Nephron (organoid): Measurements from ENCODE around the gene SREK1.

Experiments
- H3K27ac Mint-ChIP-seq, 3 experiments: 2 replicates each; pipeline ENCODE4 v1.8.0; 2020; ENCODE audit warnings: mixed read lengths in 3 of 3, mild to moderate bottlenecking in 2 of 3, moderate library complexity in 1 of 3
- H3K27me3 Mint-ChIP-seq: 2 replicates; pipeline ENCODE4 v1.8.0; 2021; ENCODE audit warnings: low read depth, mild to moderate bottlenecking, moderate library complexity, mixed read lengths
- H3K36me3 Mint-ChIP-seq: 2 replicates; pipeline ENCODE4 v1.8.0; 2020; ENCODE audit warnings: low read depth, mixed read lengths
- H3K4me1 Mint-ChIP-seq: 2 replicates; pipeline ENCODE4 v1.8.0; 2020; ENCODE audit warnings: mixed read lengths
- H3K4me3 Mint-ChIP-seq, 3 experiments: 2 replicates each; pipeline ENCODE4 v1.8.0; 2020; ENCODE audit warnings: mild to moderate bottlenecking in 3 of 3, mixed read lengths in 3 of 3, moderate library complexity in 2 of 3
- H3K9me3 Mint-ChIP-seq: 2 replicates; pipeline ENCODE4 v1.8.0; 2020; ENCODE audit warnings: mixed read lengths
- CTCF ChIP-seq, 3 experiments: fragments of 200-600 bp; sonication (generic); IDR thresholded peaks; one replicate each; pipeline ENCODE4 v1.5.0; 2021; ENCODE audit warnings: antibody characterized with exemption in 3 of 3; ENCODE audit not compliant: unreplicated experiment in 3 of 3

SREK1 gene

GRCh38 chr5:66139318-66139712 lies 4.8 kb upstream of the SREK1 start:
- no peak overlapping the region for H3K27ac Mint-ChIP-seq
- no peaks in the 10 kb centered on the region for H3K27me3 Mint-ChIP-seq
- H3K4me3 Mint-ChIP-seq, result no peak overlapping the region
- peaks cover 5% of the 10 kb centered on the region for H3K4me1 Mint-ChIP-seq
- H3K36me3 Mint-ChIP-seq, result no peaks in the 10 kb centered on the region
- H3K9me3 Mint-ChIP-seq, result no peaks in the 10 kb centered on the region
- no peak for TF ChIP-seq CTCF (IDR thresholded peaks at IDR 0.05; ENCODE audit: unreplicated experiment in 3 of 3)

GRCh38 chr5:66142417-66142816 lies 1.7 kb upstream of the SREK1 start:
- Mint-ChIP-seq H3K9me3 (no peaks in the 10 kb centered on the region), H3K4me3 (peak overlapping the region; percentile 37 to 62 (median 58)), H3K27ac (peak overlapping the region in 2 of 3 experiments; percentile 38 to 39), H3K36me3 (peaks cover 4% of the 10 kb centered on the region), H3K27me3 (no peaks in the 10 kb centered on the region), H3K4me1 (peaks cover 21% of the 10 kb centered on the region)
- TF ChIP-seq CTCF (IDR thresholded peaks at IDR 0.05; ENCODE audit: unreplicated experiment in 3 of 3), result no peak

GRCh38 chr5:66143473-66144073 lies 527 bp upstream of the SREK1 start:
- no peaks in the 10 kb centered on the region for H3K27me3 Mint-ChIP-seq
- H3K9me3 Mint-ChIP-seq, result no peaks in the 10 kb centered on the region
- H3K4me3 Mint-ChIP-seq, result peak overlapping the region; percentile 94 to 98 (median 95)
- H3K27ac Mint-ChIP-seq, result peak overlapping the region; percentile 100
- peaks cover 9% of the 10 kb centered on the region for H3K36me3 Mint-ChIP-seq
- H3K4me1 Mint-ChIP-seq, result peaks cover 25% of the 10 kb centered on the region
- TF ChIP-seq CTCF (IDR thresholded peaks at IDR 0.05; ENCODE audit: unreplicated experiment in 3 of 3), result no peak

- Mint-ChIP-seq H3K4me3 (peak overlapping the region; percentile 94 to 98 (median 95)), H3K27me3 (no peaks in the 10 kb centered on the region), H3K9me3 (no peaks in the 10 kb centered on the region), H3K36me3 (peaks cover 16% of the 10 kb centered on the region), H3K27ac (peak overlapping the region; percentile 100), H3K4me1 (peaks cover 25% of the 10 kb centered on the region)
- no peak for TF ChIP-seq CTCF (IDR thresholded peaks at IDR 0.05; ENCODE audit: unreplicated experiment in 3 of 3)
Observed at GRCh38 chr5:66144834-66145390, 812 bp downstream of the SREK1 start.

GRCh38 chr5:66145737-66146136 lies 1.6 kb downstream of the SREK1 start:
- H3K36me3 Mint-ChIP-seq, result peaks cover 24% of the 10 kb centered on the region
- peak overlapping the region; percentile 100 for H3K27ac Mint-ChIP-seq
- H3K4me1 Mint-ChIP-seq, result peaks cover 25% of the 10 kb centered on the region
- H3K27me3 Mint-ChIP-seq, result no peaks in the 10 kb centered on the region
- TF ChIP-seq CTCF (IDR thresholded peaks at IDR 0.05; ENCODE audit: unreplicated experiment in 3 of 3), result no peak
- peaks cover 5% of the 10 kb centered on the region for H3K9me3 Mint-ChIP-seq
- peak overlapping the region; percentile 94 to 98 (median 95) for H3K4me3 Mint-ChIP-seq

- H3K4me3 Mint-ChIP-seq, result no peak overlapping the region
- TF ChIP-seq CTCF (IDR thresholded peaks at IDR 0.05; ENCODE audit: unreplicated experiment in 3 of 3), result no peak
Observed at GRCh38 chr5:66149950-66150349, 5.8 kb downstream of the SREK1 start.

More at GRCh38 chr5:66149950-66150349, 5.8 kb downstream of the SREK1 start:
- H3K36me3 Mint-ChIP-seq, result peaks cover 35% of the 10 kb centered on the region
- H3K4me1 Mint-ChIP-seq, result peaks cover 20% of the 10 kb centered on the region
- no peaks in the 10 kb centered on the region for H3K27me3 Mint-ChIP-seq
- H3K9me3 Mint-ChIP-seq, result peaks cover 5% of the 10 kb centered on the region
- no peak overlapping the region for H3K27ac Mint-ChIP-seq
